HG03064 (cell line): ENCODE data around the gene NR1D1.

ENCODE experiments used
- ATAC-seq: cut with Tn5 transposase; IDR thresholded peaks from one replicate; pipeline ENCODE4 v1.9.1; 2021; ENCODE audit warnings: low read depth; ENCODE audit not compliant: unreplicated experiment

The NR1D1 gene

GRCh38 chr17:40079545-40079944 is 20.8 kb downstream of the NR1D1 start:
- no peak for ATAC-seq

GRCh38 chr17:40076591-40076990 is 23.8 kb downstream of the NR1D1 start:
- no peak for ATAC-seq

GRCh38 chr17:40075942-40076498 is 24.4 kb downstream of the NR1D1 start:
- no peak for ATAC-seq

- ATAC-seq, result no peak
Measured at GRCh38 chr17:40075201-40075941, 25.0 kb downstream of the NR1D1 start.

- ATAC-seq, result no peak
Measured at GRCh38 chr17:40074871-40075200, 25.6 kb downstream of the NR1D1 start.

- no peak for ATAC-seq
Measured at GRCh38 chr17:40074175-40074512, 26.2 kb downstream of the NR1D1 start.

- ATAC-seq, result no peak
Measured at GRCh38 chr17:40073454-40074174, 26.8 kb downstream of the NR1D1 start.

GRCh38 chr17:40072735-40073346 is 27.5 kb downstream of the NR1D1 start:
- ATAC-seq, result no peak

GRCh38 chr17:40072040-40072734 is 28.2 kb downstream of the NR1D1 start:
- no peak for ATAC-seq

GRCh38 chr17:40071313-40072039 is 28.9 kb downstream of the NR1D1 start:
- no peak for ATAC-seq

- no peak for ATAC-seq
Measured at GRCh38 chr17:40070709-40071312, 29.6 kb downstream of the NR1D1 start.

- no peak for ATAC-seq
Measured at GRCh38 chr17:40069751-40070708, 30.4 kb downstream of the NR1D1 start.

- no peak for ATAC-seq
Measured at GRCh38 chr17:40068917-40069750, 31.3 kb downstream of the NR1D1 start.

GRCh38 chr17:40068584-40068916 is 31.8 kb downstream of the NR1D1 start:
- no peak for ATAC-seq

GRCh38 chr17:40068129-40068581 is 32.2 kb downstream of the NR1D1 start:
- ATAC-seq, result no peak

- no peak for ATAC-seq
Measured at GRCh38 chr17:40067710-40068109, 32.7 kb downstream of the NR1D1 start.

GRCh38 chr17:40065769-40066510 is 34.4 kb downstream of the NR1D1 start:
- no peak for ATAC-seq
